Measurements from ENCODE around the gene ENPEP.
"Not testable (repeated sequence)": the region's sequence is repeated elsewhere in the genome, so short reads cannot be mapped to it uniquely, and the experiment has no call there.

ENPEP gene

GRCh38 chr4:110550260-110550659 lies 74.3 kb downstream of the ENPEP start:
- no peaks in the 10 kb centered on the region for H3K4me1 ChIP-seq (ENCODE audit: low read depth, poor library complexity, severe bottlenecking)
- H3K79me2 ChIP-seq (ENCODE audit: insufficient read depth, low read depth): no peaks in the 10 kb centered on the region
- H3K36me3 ChIP-seq (ENCODE audit: insufficient read depth): no peaks in the 10 kb centered on the region
- no peak overlapping the region for H3K9ac ChIP-seq
- H2AFZ ChIP-seq (ENCODE audit: low read depth): no peak overlapping the region
- no peak overlapping the region for H3K4me2 ChIP-seq
- H3K27ac ChIP-seq: no peak overlapping the region
- H3K4me3 ChIP-seq (IDR thresholded peaks at IDR 0.05; ENCODE audit: insufficient read depth, low read depth, low read length): no peak overlapping the region
- H4K20me1 ChIP-seq (ENCODE audit: insufficient read depth): no peaks in the 10 kb centered on the region
- TF ChIP-seq CTCF (conservative IDR thresholded peaks at IDR 0.05; ENCODE audit: low read depth, low read length): no peak
- no peaks in the 10 kb centered on the region for H3K27me3 ChIP-seq (ENCODE audit: insufficient read depth, low read depth)

- no peaks in the 10 kb centered on the region for H3K36me3 ChIP-seq (ENCODE audit: insufficient read depth)
- no peak overlapping the region for H2AFZ ChIP-seq (ENCODE audit: low read depth)
- no peak overlapping the region for H3K27ac ChIP-seq
- no peak overlapping the region for H3K9ac ChIP-seq
- TF ChIP-seq CTCF (conservative IDR thresholded peaks at IDR 0.05; ENCODE audit: low read depth, low read length): no peak
- no peaks in the 10 kb centered on the region for H4K20me1 ChIP-seq (ENCODE audit: insufficient read depth)
- H3K4me1 ChIP-seq (ENCODE audit: low read depth, poor library complexity, severe bottlenecking): no peaks in the 10 kb centered on the region
- H3K27me3 ChIP-seq (ENCODE audit: insufficient read depth, low read depth): no peaks in the 10 kb centered on the region
- H3K79me2 ChIP-seq (ENCODE audit: insufficient read depth, low read depth): no peaks in the 10 kb centered on the region
- no peak overlapping the region for H3K4me2 ChIP-seq
- H3K4me3 ChIP-seq (IDR thresholded peaks at IDR 0.05; ENCODE audit: insufficient read depth, low read depth, low read length): no peak overlapping the region
These were observed 77.2 kb downstream of the ENPEP start for GRCh38 chr4:110553197-110553596.

- no peak overlapping the region for H3K4me3 ChIP-seq (IDR thresholded peaks at IDR 0.05; ENCODE audit: insufficient read depth, low read depth, low read length)
- TF ChIP-seq CTCF (conservative IDR thresholded peaks at IDR 0.05; ENCODE audit: low read depth, low read length): no peak
- H3K4me1 ChIP-seq (ENCODE audit: low read depth, poor library complexity, severe bottlenecking): no peaks in the 10 kb centered on the region
- H3K9ac ChIP-seq: no peak overlapping the region
- H2AFZ ChIP-seq (ENCODE audit: low read depth): no peak overlapping the region
- no peak overlapping the region for H3K4me2 ChIP-seq
- H3K36me3 ChIP-seq (ENCODE audit: insufficient read depth): no peaks in the 10 kb centered on the region
- H3K27ac ChIP-seq: no peak overlapping the region
- H4K20me1 ChIP-seq (ENCODE audit: insufficient read depth): no peaks in the 10 kb centered on the region
- H3K79me2 ChIP-seq (ENCODE audit: insufficient read depth, low read depth): no peaks in the 10 kb centered on the region
- H3K27me3 ChIP-seq (ENCODE audit: insufficient read depth, low read depth): no peaks in the 10 kb centered on the region
These were observed 91.3 kb downstream of the ENPEP start for GRCh38 chr4:110567214-110567613.

GRCh38 chr4:110576696-110577095 lies 100.7 kb downstream of the ENPEP start:
- H3K4me2 ChIP-seq; H4K20me1 ChIP-seq (ENCODE audit: insufficient read depth); H3K9ac ChIP-seq; H3K4me1 ChIP-seq (ENCODE audit: low read depth, poor library complexity, severe bottlenecking); H3K27me3 ChIP-seq (ENCODE audit: insufficient read depth, low read depth); H3K4me3 ChIP-seq (IDR thresholded peaks at IDR 0.05; ENCODE audit: insufficient read depth, low read depth, low read length); H3K27ac ChIP-seq; H2AFZ ChIP-seq (ENCODE audit: low read depth); H3K79me2 ChIP-seq (ENCODE audit: insufficient read depth, low read depth); H3K36me3 ChIP-seq (ENCODE audit: insufficient read depth): not testable (repeated sequence)

- no peak overlapping the region for H3K9ac ChIP-seq
- no peaks in the 10 kb centered on the region for H3K79me2 ChIP-seq (ENCODE audit: insufficient read depth, low read depth)
- no peaks in the 10 kb centered on the region for H3K36me3 ChIP-seq (ENCODE audit: insufficient read depth)
- no peak overlapping the region for H3K4me3 ChIP-seq (IDR thresholded peaks at IDR 0.05; ENCODE audit: insufficient read depth, low read depth, low read length)
- TF ChIP-seq CTCF (conservative IDR thresholded peaks at IDR 0.05; ENCODE audit: low read depth, low read length): peak; percentile 50
- no peaks in the 10 kb centered on the region for H4K20me1 ChIP-seq (ENCODE audit: insufficient read depth)
- H3K27me3 ChIP-seq (ENCODE audit: insufficient read depth, low read depth): no peaks in the 10 kb centered on the region
- no peak overlapping the region for H2AFZ ChIP-seq (ENCODE audit: low read depth)
- no peaks in the 10 kb centered on the region for H3K4me1 ChIP-seq (ENCODE audit: low read depth, poor library complexity, severe bottlenecking)
- no peak overlapping the region for H3K27ac ChIP-seq
- no peak overlapping the region for H3K4me2 ChIP-seq
These were observed 110.3 kb downstream of the ENPEP start for GRCh38 chr4:110586131-110586850.

All from KMS-11 (cell line).